ENCODE measurements around the gene ZSCAN23. TPM values are rescaled to one million over a fixed set of nuclear protein-coding genes. Genes with fewer than 3 reads are reported as not detected.

ZSCAN23 gene
- total and polyA plus RNA-seq, 9 of the 15 experiments (the other 6 are each of a cell fraction or from before 2014, with no cell fraction given), result 0.05 to 0.29 (median 0.21) TPM; not detected in 1

GRCh38 chr6:28480253-28480932 lies 37.1 kb upstream of the ZSCAN23 start (continued):
- TF ChIP-seq, protein P1, sequence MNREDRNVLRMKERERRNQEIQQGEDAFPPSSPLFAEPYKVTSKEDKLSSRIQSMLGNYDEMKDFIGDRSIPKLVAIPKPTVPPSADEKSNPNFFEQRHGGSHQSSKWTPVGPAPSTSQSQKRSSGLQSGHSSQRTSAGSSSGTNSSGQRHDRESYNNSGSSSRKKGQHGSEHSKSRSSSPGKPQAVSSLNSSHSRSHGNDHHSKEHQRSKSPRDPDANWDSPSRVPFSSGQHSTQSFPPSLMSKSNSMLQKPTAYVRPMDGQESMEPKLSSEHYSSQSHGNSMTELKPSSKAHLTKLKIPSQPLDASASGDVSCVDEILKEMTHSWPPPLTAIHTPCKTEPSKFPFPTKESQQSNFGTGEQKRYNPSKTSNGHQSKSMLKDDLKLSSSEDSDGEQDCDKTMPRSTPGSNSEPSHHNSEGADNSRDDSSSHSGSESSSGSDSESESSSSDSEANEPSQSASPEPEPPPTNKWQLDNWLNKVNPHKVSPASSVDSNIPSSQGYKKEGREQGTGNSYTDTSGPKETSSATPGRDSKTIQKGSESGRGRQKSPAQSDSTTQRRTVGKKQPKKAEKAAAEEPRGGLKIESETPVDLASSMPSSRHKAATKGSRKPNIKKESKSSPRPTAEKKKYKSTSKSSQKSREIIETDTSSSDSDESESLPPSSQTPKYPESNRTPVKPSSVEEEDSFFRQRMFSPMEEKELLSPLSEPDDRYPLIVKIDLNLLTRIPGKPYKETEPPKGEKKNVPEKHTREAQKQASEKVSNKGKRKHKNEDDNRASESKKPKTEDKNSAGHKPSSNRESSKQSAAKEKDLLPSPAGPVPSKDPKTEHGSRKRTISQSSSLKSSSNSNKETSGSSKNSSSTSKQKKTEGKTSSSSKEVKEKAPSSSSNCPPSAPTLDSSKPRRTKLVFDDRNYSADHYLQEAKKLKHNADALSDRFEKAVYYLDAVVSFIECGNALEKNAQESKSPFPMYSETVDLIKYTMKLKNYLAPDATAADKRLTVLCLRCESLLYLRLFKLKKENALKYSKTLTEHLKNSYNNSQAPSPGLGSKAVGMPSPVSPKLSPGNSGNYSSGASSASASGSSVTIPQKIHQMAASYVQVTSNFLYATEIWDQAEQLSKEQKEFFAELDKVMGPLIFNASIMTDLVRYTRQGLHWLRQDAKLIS (CRISPR knock-in tag; IDR thresholded peaks at IDR 0.05), result 0 out of 2 replicates have a peak, but pooled peaks have one; percentile 42
- peak; percentile 47 for TF ChIP-seq POLR2H (tag; IDR thresholded peaks at IDR 0.05; ENCODE audit: low read depth)
- peak in 1 of 2 experiments; percentile 75; a peak in 2 of 4 replicates for TF ChIP-seq TRIM24 (IDR thresholded peaks at IDR 0.05)
- no peak for TF ChIP-seq ZZZ3 (IDR thresholded peaks at IDR 0.05)
- TF ChIP-seq CREB3 (tag; conservative IDR thresholded peaks at IDR 0.05; ENCODE audit: low read depth), result 0 out of 2 replicates have a peak, but pooled peaks have one; percentile 22
- TF ChIP-seq ARNT (IDR thresholded peaks at IDR 0.05), result 0 out of 4 replicates have a peak, but pooled peaks of 1 of the 2 experiments have one; percentile 72
- peak; percentile 76 for TF ChIP-seq CBFA2T2 (conservative IDR thresholded peaks at IDR 0.05)
- TF ChIP-seq ZNF76 (CRISPR knock-in tag; IDR thresholded peaks at IDR 0.05; ENCODE audit: borderline replicate concordance), result no peak
